Measurements from ENCODE around the gene CFDP1. TPM values are rescaled to one million over a fixed set of nuclear protein-coding genes. Genes with fewer than 3 reads are reported as not detected.
A peak's percentile ranks its signal among the peaks of the same experiment; 100 is the strongest.

The CFDP1 gene
- total RNA-seq, 2 donors from 2014 or later = 88.7 to 117 TPM

GRCh38 chr16:75458439-75458838, 25.1 kb upstream of the CFDP1 start:
- peaks cover 11% of the 10 kb centered on the region for H3K36me3 Mint-ChIP-seq (ENCODE audit: low read depth)
- no peaks in the 10 kb centered on the region for H3K9me3 Mint-ChIP-seq
- no peaks in the 10 kb centered on the region for H3K27me3 Mint-ChIP-seq (ENCODE audit: insufficient read depth)
- H3K4me3 ChIP-seq (ENCODE audit: low read length) = no peak overlapping the region
- no peaks in the 10 kb centered on the region for H3K9me3 ChIP-seq (ENCODE audit: control insufficient read depth, low read length)
- WGBS, 2 experiments (ENCODE audit: insufficient coverage in 1 of 2, insufficient read length in 1 of 2) = 81 to 83% methylated on average over 2 of the region's 2 CpGs
- H3K4me3 Mint-ChIP-seq = no peak overlapping the region
- peaks cover 77% of the 10 kb centered on the region for H3K4me1 Mint-ChIP-seq
- TF ChIP-seq CTCF (conservative IDR thresholded peaks at IDR 0.05) = no peak
- DNase-seq = peak; percentile 12
- H3K27me3 ChIP-seq (ENCODE audit: control insufficient read depth, insufficient read depth, low read length, poor library complexity, severe bottlenecking) = no peaks in the 10 kb centered on the region
- no peak overlapping the region for H3K27ac Mint-ChIP-seq
- no peak overlapping the region for H3K9ac ChIP-seq (ENCODE audit: extremely low read depth, low read length, poor library complexity, severe bottlenecking)
- no peak overlapping the region for H3K27ac ChIP-seq (ENCODE audit: low read depth, low read length)
- H3K36me3 ChIP-seq (ENCODE audit: control insufficient read depth, insufficient read depth, low read length) = peaks cover 11% of the 10 kb centered on the region
- peaks cover 23% of the 10 kb centered on the region for H3K4me1 ChIP-seq (ENCODE audit: control insufficient read depth, insufficient read depth, low read length)

- DNase-seq = no peak
- Mint-ChIP-seq H3K27me3 (ENCODE audit: insufficient read depth) (no peaks in the 10 kb centered on the region), H3K27ac (no peak overlapping the region), H3K4me3 (no peak overlapping the region), H3K9me3 (no peaks in the 10 kb centered on the region), H3K36me3 (ENCODE audit: low read depth) (peaks cover 11% of the 10 kb centered on the region), H3K4me1 (peaks cover 77% of the 10 kb centered on the region)
- Histone ChIP-seq H3K9ac (ENCODE audit: extremely low read depth, low read length, poor library complexity, severe bottlenecking) (no peak overlapping the region), H3K27me3 (ENCODE audit: control insufficient read depth, insufficient read depth, low read length, poor library complexity, severe bottlenecking) (no peaks in the 10 kb centered on the region), H3K36me3 (ENCODE audit: control insufficient read depth, insufficient read depth, low read length) (peaks cover 11% of the 10 kb centered on the region), H3K4me1 (ENCODE audit: control insufficient read depth, insufficient read depth, low read length) (peaks cover 24% of the 10 kb centered on the region), H3K27ac (ENCODE audit: low read depth, low read length) (no peak overlapping the region), H3K4me3 (ENCODE audit: low read length) (peak overlapping the region; percentile 47), H3K9me3 (ENCODE audit: control insufficient read depth, low read length) (no peaks in the 10 kb centered on the region)
- TF ChIP-seq CTCF (conservative IDR thresholded peaks at IDR 0.05) = no peak
- WGBS, 2 experiments (ENCODE audit: insufficient coverage in 1 of 2, insufficient read length in 1 of 2) = 90 to 95% methylated on average over 2 to 4 of the region's 4 CpGs
These were observed 24.7 kb upstream of the CFDP1 start for GRCh38 chr16:75458029-75458428.

- Histone ChIP-seq H3K9ac (ENCODE audit: extremely low read depth, low read length, poor library complexity, severe bottlenecking) (no peak overlapping the region), H3K9me3 (ENCODE audit: control insufficient read depth, low read length) (no peaks in the 10 kb centered on the region), H3K27me3 (ENCODE audit: control insufficient read depth, insufficient read depth, low read length, poor library complexity, severe bottlenecking) (no peaks in the 10 kb centered on the region), H3K27ac (ENCODE audit: low read depth, low read length) (no peak overlapping the region), H3K4me1 (ENCODE audit: control insufficient read depth, insufficient read depth, low read length) (peaks cover 27% of the 10 kb centered on the region), H3K4me3 (ENCODE audit: low read length) (peak overlapping the region; percentile 47), H3K36me3 (ENCODE audit: control insufficient read depth, insufficient read depth, low read length) (peaks cover 11% of the 10 kb centered on the region)
- Mint-ChIP-seq H3K4me1 (peaks cover 78% of the 10 kb centered on the region), H3K4me3 (peak overlapping the region; percentile 37), H3K9me3 (no peaks in the 10 kb centered on the region), H3K27ac (peak overlapping the region; percentile 53), H3K36me3 (ENCODE audit: low read depth) (peaks cover 14% of the 10 kb centered on the region), H3K27me3 (ENCODE audit: insufficient read depth) (no peaks in the 10 kb centered on the region)
- no peak for TF ChIP-seq CTCF (conservative IDR thresholded peaks at IDR 0.05)
- no peak for DNase-seq
- 86 to 92% methylated on average over 3 to 4 of the region's 5 CpGs for WGBS, 2 experiments (ENCODE audit: insufficient coverage in 1 of 2, insufficient read length in 1 of 2)
These were observed 24.2 kb upstream of the CFDP1 start for GRCh38 chr16:75457485-75458021.

Measured in endodermal cell (in vitro differentiated cells).